ENCODE results near the gene CAMK2D.

CAMK2D gene

GRCh38 chr4:113594231-113594556 lies 167.3 kb downstream of the CAMK2D start:
- DNase-seq: no peak

- DNase-seq: no peak
Observed at GRCh38 chr4:113593400-113594230, 167.9 kb downstream of the CAMK2D start.

- no peak for DNase-seq
Observed at GRCh38 chr4:113591982-113592381, 169.6 kb downstream of the CAMK2D start.

- no peak for DNase-seq
Observed at GRCh38 chr4:113588895-113589668, 172.5 kb downstream of the CAMK2D start.

GRCh38 chr4:113587640-113588275 lies 173.8 kb downstream of the CAMK2D start:
- DNase-seq: no peak

- DNase-seq: no peak
Observed at GRCh38 chr4:113587156-113587555, 174.4 kb downstream of the CAMK2D start.

- no peak for DNase-seq
Observed at GRCh38 chr4:113586072-113586471, 175.5 kb downstream of the CAMK2D start.

GRCh38 chr4:113584407-113585150 lies 177.0 kb downstream of the CAMK2D start:
- DNase-seq: no peak

- DNase-seq: no peak
Observed at GRCh38 chr4:113582737-113583136, 178.8 kb downstream of the CAMK2D start.

- no peak for DNase-seq
Observed at GRCh38 chr4:113579360-113579759, 182.2 kb downstream of the CAMK2D start.

GRCh38 chr4:113576947-113577678 lies 184.4 kb downstream of the CAMK2D start:
- DNase-seq: no peak

GRCh38 chr4:113575401-113575800 lies 186.1 kb downstream of the CAMK2D start:
- no peak for DNase-seq

GRCh38 chr4:113574636-113575103 lies 186.9 kb downstream of the CAMK2D start:
- DNase-seq: no peak

- DNase-seq: no peak
Observed at GRCh38 chr4:113572620-113573019, 188.9 kb downstream of the CAMK2D start.

- no peak for DNase-seq
Observed at GRCh38 chr4:113566015-113566795, 195.3 kb downstream of the CAMK2D start.

GRCh38 chr4:113565702-113566012 lies 195.9 kb downstream of the CAMK2D start:
- no peak for DNase-seq

- no peak for DNase-seq
Observed at GRCh38 chr4:113564493-113564892, 197.0 kb downstream of the CAMK2D start.

GRCh38 chr4:113563691-113564378 lies 197.7 kb downstream of the CAMK2D start:
- no peak for DNase-seq

- no peak for DNase-seq
Observed at GRCh38 chr4:113561758-113562157, 199.8 kb downstream of the CAMK2D start.

GRCh38 chr4:113561092-113561491 lies 200.4 kb downstream of the CAMK2D start:
- no peak for DNase-seq

GRCh38 chr4:113560579-113560978 lies 201.0 kb downstream of the CAMK2D start:
- no peak for DNase-seq
